ENCODE data around the gene MAGIX. TPM values are rescaled to one million over a fixed set of nuclear protein-coding genes. Genes with fewer than 3 reads are reported as not detected.

The MAGIX gene
- total RNA-seq, 4 donors from 2014 or later: 0.69 to 4.6 (median 3.1) TPM

DNA sequence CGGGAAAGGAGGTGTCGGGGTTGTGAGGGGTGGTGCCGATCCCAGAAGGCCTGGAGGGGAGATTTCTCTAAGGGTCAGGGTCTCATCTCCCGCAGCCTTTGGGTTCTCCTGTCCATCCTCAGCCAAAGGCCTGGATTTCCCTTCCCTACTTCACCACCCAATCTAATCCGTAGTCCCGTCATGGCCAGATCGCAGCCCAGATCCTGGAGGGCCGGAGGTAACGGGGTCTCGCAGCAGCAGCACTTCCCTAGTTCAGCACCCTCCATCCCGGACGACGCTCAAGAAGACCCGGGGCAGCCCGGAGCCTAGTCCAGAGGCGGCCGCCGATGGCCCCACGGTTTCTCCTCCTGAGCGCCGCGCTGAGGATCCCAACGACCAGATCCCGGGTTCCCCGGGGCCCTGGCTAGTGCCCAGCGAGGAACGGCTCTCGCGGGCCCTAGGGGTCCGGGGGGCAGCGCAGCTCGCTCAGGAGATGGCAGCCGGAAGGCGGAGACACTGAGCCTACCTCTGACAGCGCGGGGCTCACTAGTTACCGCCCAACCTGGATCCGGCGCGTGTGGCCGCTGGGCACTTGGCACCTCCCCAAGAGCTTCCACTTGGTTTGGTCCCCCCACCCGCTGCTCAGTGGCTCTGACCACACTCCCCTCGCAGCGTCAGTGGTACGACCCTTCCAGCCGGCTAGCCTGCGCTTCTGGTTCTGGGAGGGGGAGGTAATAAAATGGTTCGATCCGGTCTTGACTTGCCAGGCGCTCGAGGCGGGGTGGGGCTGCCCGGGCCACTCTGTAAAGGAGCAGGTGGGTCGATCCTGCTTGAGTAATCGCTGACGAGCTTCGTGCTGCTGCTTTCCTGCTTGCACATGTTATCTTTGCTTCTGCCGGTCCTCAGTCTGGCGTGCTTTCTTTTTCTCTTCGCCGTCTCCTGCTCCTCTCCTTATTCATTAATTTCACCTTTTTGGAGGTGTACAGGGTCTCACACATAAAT lies 3.6 kb downstream of the MAGIX start:
- H3K9me3 ChIP-seq: no peaks in the 10 kb centered on the region
- H3K27ac ChIP-seq: peak overlapping the region; percentile 89 to 96 (median 92)
- 15 to 44% methylated on average over 3 to 12 of the region's 61 CpGs for WGBS, 2 donors (ENCODE audit: low coverage in 1 of 2)
- TF ChIP-seq, protein P1, sequence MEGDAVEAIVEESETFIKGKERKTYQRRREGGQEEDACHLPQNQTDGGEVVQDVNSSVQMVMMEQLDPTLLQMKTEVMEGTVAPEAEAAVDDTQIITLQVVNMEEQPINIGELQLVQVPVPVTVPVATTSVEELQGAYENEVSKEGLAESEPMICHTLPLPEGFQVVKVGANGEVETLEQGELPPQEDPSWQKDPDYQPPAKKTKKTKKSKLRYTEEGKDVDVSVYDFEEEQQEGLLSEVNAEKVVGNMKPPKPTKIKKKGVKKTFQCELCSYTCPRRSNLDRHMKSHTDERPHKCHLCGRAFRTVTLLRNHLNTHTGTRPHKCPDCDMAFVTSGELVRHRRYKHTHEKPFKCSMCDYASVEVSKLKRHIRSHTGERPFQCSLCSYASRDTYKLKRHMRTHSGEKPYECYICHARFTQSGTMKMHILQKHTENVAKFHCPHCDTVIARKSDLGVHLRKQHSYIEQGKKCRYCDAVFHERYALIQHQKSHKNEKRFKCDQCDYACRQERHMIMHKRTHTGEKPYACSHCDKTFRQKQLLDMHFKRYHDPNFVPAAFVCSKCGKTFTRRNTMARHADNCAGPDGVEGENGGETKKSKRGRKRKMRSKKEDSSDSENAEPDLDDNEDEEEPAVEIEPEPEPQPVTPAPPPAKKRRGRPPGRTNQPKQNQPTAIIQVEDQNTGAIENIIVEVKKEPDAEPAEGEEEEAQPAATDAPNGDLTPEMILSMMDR (IDR thresholded peaks at IDR 0.05): peak in 2 of 4 experiments; percentile 18 to 58
- TF ChIP-seq POLR2A (IDR thresholded peaks at IDR 0.05): no peak
- TF ChIP-seq POLR2AphosphoS5 (IDR thresholded peaks at IDR 0.05): peak; percentile 63
- TF ChIP-seq EP300 (IDR thresholded peaks at IDR 0.05): no peak
- ATAC-seq: peak; percentile 47
- H3K4me1 ChIP-seq: peaks cover 0 to 38% (median 0%) of the 10 kb centered on the region in 3 donors
- no peaks in the 10 kb centered on the region for H3K27me3 ChIP-seq
- no peaks in the 10 kb centered on the region for H3K36me3 ChIP-seq
- H3K4me3 ChIP-seq: peak overlapping the region; percentile 42 to 51

DNA sequence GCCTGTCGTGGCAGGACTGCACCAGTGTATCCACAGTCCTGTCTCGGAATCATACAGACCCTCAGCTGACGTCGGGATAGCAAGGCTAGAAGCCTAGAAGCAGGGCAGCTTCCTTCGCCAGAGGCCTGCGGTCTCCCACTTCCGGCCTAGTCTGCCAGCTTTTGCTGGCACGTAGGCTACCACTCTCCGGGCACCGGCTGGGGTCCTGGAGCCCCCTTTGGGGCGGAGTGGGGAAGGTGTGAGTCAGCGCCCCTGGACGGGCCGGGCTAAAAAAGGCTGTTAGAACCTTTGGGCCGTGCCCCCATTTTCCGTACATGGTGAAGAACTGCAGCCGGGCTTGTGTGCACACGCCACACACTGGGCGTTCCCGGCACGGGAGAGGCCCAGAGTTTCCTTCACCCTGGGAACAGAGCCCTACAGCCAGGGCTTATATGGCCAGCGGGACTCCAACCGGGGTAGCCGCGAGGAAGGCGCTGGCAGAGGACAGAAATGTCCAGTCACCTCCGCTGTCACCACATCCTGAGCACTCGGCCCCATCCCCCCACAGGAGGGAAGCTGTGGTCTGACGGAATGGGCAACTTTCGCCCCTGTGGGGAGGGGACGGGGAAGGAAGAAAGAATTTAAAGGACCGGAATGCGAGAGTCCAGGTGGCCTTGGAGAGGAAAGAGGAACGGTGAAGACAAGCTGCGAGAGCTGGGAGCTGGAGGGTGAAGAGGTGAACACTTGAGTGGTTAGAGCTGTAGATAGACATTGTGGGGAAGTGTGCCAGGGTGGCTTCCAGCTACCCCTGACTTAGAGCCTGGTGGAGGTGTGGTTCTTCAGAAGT lies 4.6 kb downstream of the MAGIX start:
- ATAC-seq: peak; percentile 73
- peak overlapping the region; percentile 42 to 51 for H3K4me3 ChIP-seq
- TF ChIP-seq EP300 (IDR thresholded peaks at IDR 0.05) (no peak), POLR2A (IDR thresholded peaks at IDR 0.05) (peak; percentile 58 to 62), POLR2AphosphoS5 (IDR thresholded peaks at IDR 0.05) (peak; percentile 72)
- TF ChIP-seq, protein P1 (IDR thresholded peaks at IDR 0.05): no peak
- 0% methylated on average over 7 of the region's 35 CpGs; no CpG with 5 or more reads in 1 of the 2 donors for WGBS, 2 donors (ENCODE audit: low coverage in 1 of 2)
- H3K27ac ChIP-seq: peak overlapping the region; percentile 89 to 96 (median 92)
- H3K36me3 ChIP-seq: no peaks in the 10 kb centered on the region
- H3K4me1 ChIP-seq: peaks cover 0 to 38% (median 0%) of the 10 kb centered on the region in 3 donors
- no peaks in the 10 kb centered on the region for H3K27me3 ChIP-seq
- no peaks in the 10 kb centered on the region for H3K9me3 ChIP-seq

DNA sequence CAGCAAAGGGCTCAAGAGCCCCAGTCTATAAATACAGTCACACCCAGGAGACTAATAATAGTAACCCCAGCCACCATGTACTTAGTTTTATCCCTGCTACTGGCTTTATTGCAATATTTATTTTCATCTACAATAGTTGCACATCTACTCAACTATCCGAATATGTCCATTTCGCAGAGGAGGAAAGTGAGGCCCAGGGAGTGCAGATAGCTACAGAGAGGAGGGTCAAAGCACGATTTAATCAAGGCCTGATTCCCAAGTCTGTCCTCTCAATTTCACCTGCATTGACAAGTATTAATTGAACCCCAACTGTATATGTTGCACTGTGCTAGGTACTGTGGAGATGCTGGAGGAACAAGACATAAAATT lies 5.2 kb downstream of the MAGIX start:
- 53 to 71% methylated on average over 3 of the region's 3 CpGs for WGBS, 2 donors (ENCODE audit: low coverage in 1 of 2)
- H3K27me3 ChIP-seq: no peaks in the 10 kb centered on the region
- TF ChIP-seq, protein P1 (IDR thresholded peaks at IDR 0.05): no peak
- no peak for TF ChIP-seq POLR2A (IDR thresholded peaks at IDR 0.05)
- no peak for TF ChIP-seq EP300 (IDR thresholded peaks at IDR 0.05)
- TF ChIP-seq POLR2AphosphoS5 (IDR thresholded peaks at IDR 0.05): no peak
- no peaks in the 10 kb centered on the region for H3K9me3 ChIP-seq
- H3K4me1 ChIP-seq: peaks cover 0 to 40% (median 0%) of the 10 kb centered on the region in 3 donors
- H3K36me3 ChIP-seq: no peaks in the 10 kb centered on the region
- peak overlapping the region; percentile 42 to 51 for H3K4me3 ChIP-seq
- H3K27ac ChIP-seq: peak overlapping the region; percentile 89 to 96 (median 92)
- no peak for ATAC-seq

DNA sequence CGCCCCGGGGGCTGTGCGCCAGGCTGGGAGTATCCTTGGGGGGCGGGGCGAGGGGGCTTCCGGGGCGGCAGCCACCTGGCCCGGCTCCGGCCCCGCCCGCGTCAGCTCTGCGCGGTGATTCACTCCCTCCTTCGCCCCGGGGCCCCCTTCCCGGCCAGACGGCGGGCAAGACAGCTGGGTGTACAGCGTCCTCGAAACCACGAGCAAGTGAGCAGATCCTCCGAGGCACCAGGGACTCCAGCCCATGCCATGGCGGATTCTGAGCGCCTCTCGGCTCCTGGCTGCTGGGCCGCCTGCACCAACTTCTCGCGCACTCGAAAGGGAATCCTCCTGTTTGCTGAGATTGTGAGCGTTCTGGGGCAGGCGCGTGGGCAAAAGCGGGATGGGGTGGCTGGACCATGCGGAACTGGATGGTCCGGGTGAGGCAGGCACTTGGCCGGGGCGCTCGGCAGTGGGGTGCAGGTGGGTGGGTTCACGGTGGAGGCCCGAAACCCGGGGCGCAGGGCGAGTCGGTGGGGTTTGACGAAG lies 9.3 kb downstream of the MAGIX start, which contains the start of gene PLP2:
PLP2 (plus strand) TSS at position 147 of the 528 bp plus-strand sequence; CDS start at position 250, 103 bp downstream.
- 32% methylated on average over 22 of the region's 46 CpGs; no CpG with 5 or more reads in 1 of the 2 donors for WGBS, 2 donors (ENCODE audit: low coverage in 1 of 2)
- peak within 1 kb of the TSS; percentile 61 to 70 for H3K4me3 ChIP-seq
- peak within 1 kb of the TSS; percentile 82 to 96 (median 93) for H3K27ac ChIP-seq
- ATAC-seq: peak; percentile 59
- TF ChIP-seq EP300 (IDR thresholded peaks at IDR 0.05) (no peak), POLR2A (IDR thresholded peaks at IDR 0.05) (peak; percentile 39 to 47), POLR2AphosphoS5 (IDR thresholded peaks at IDR 0.05) (peak; percentile 83)
- TF ChIP-seq, protein P1 (IDR thresholded peaks at IDR 0.05): no peak
- H3K36me3 ChIP-seq: peaks cover 0 to 32% of the 10 kb centered on the region in 2 donors
- peaks cover 0 to 41% (median 3%) of the 10 kb centered on the region in 3 donors for H3K4me1 ChIP-seq
- no peaks in the 10 kb centered on the region for H3K9me3 ChIP-seq
- no peaks in the 10 kb centered on the region for H3K27me3 ChIP-seq

Data from gastroesophageal sphincter (tissue), 4 donors.